Measurements from ENCODE around the gene GJA1.

The GJA1 gene

GRCh38 chr6:121482751-121483150 is 47.3 kb downstream of the GJA1 start:
- DNase-seq (ENCODE audit: low read depth in 2 of 2, low spot score in 1 of 2), result no peak

- DNase-seq (ENCODE audit: low read depth in 2 of 2, low spot score in 1 of 2), result no peak
These were observed 49.9 kb downstream of the GJA1 start for GRCh38 chr6:121485359-121485811.

GRCh38 chr6:121491576-121491975 is 56.1 kb downstream of the GJA1 start:
- DNase-seq (ENCODE audit: low read depth in 2 of 2, low spot score in 1 of 2), result no peak

- no peak for DNase-seq (ENCODE audit: low read depth in 2 of 2, low spot score in 1 of 2)
These were observed 57.1 kb downstream of the GJA1 start for GRCh38 chr6:121492536-121492935.

- DNase-seq (ENCODE audit: low read depth in 2 of 2, low spot score in 1 of 2), result no peak
These were observed 62.5 kb downstream of the GJA1 start for GRCh38 chr6:121497970-121498375.

GRCh38 chr6:121498481-121499276 is 63.2 kb downstream of the GJA1 start:
- DNase-seq (ENCODE audit: low read depth in 2 of 2, low spot score in 1 of 2), result no peak
